ENCODE results near the gene PRSS53. TPM values are rescaled to one million over a fixed set of nuclear protein-coding genes. Genes with fewer than 3 reads are reported as not detected.

The PRSS53 gene
- total RNA-seq, 1 experiment from 2014 or later: 7.7 TPM

DNA sequence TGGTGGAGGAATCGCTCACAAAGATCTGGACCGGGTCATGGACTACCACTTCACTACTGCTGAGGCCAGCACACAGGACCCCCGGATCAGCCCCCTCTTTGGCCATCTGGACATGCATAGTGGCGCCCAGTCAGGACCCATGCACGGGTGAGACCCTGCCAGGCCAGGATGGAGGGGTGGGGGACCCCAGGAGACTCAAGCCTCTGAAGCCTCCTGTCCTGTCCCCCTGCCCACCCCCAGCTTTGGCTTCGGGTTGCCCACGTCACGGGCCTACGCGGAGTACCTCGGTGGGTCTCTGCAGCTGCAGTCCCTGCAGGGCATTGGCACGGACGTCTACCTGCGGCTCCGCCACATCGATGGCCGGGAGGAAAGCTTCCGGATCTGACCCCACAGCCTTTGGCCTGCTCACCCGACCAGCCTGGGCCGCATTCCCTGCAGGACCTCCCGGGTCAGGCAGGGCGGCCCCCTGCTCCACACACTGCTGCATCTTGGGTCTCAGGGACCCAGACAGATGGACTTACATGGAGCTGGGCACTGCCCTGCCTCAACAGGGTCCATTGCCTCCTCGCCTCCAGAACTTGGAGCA, 23.2 kb upstream of the PRSS53 start:
- H3K4me2 ChIP-seq: no peak overlapping the region
- POLR2A ChIA-PET (ENCODE audit: unreplicated experiment): no interaction called here
- BruUV-seq (replicated peaks): no TSS peak

DNA sequence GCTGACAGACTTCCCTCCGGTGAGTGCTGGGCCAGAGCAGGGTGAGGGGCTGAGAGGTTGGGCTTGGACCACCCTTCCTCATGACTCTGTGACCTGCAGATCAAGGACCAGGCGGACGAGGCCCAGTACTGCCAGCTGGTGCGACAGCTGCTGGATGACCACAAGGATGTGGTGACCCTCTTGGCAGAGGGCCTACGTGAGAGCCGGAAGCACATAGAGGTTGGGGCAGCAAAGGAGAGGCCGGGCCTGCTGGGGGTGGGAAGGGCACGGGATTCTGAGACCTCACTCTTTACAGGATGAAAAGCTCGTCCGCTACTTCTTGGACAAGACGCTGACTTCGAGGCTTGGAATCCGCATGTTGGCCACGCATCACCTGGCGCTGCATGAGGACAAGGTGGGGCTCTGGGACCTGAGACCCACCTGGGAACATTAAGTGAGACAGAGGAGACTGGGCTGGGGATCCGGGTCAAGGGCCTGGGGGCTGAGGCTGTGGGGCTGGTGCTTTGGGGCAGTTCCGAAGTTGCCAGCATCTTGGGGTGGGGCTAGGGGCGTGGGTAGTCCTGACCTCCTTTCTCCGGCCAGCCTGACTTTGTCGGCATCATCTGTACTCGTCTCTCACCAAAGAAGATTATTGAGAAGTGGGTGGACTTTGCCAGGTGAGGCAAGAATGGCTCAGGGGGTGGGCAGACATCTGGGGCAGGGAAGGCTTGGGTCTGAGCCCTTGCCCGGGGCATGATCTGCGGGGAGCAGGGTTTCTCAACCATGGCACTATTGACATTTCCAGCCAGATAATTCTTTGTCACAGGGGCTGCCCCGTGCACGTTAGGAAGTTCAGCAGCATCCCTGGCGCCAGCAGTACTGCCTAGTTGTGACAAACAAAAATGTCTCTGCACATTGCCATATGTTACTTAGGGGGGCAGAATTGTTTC, 21.6 kb upstream of the PRSS53 start:
- no TSS peak for BruUV-seq (replicated peaks)
- CTCF ChIA-PET: no interaction called here
- Histone ChIP-seq H3K9me3 (ENCODE audit: insufficient read depth, low read depth) (no peaks in the 10 kb centered on the region), H3K4me1 (replicated peaks; ENCODE audit: insufficient read depth) (peaks cover 15% of the 10 kb centered on the region), H3K4me2 (no peak overlapping the region), H3K36me3 (ENCODE audit: low read depth) (no peaks in the 10 kb centered on the region; the same call in 1 of the 2 replicates), H3K9me2 (ENCODE audit: insufficient read depth) (no peaks in the 10 kb centered on the region), H3K27me3 (ENCODE audit: insufficient read depth, low read depth) (no peaks in the 10 kb centered on the region), H2AFZ (no peak overlapping the region), H3K79me2 (ENCODE audit: low read depth) (peaks cover 16% of the 10 kb centered on the region), H3K27ac (no peak overlapping the region), H4K20me1 (ENCODE audit: insufficient read depth) (no peaks in the 10 kb centered on the region), H3F3A (ENCODE audit: insufficient read depth, low read depth) (peaks cover 42% of the 10 kb centered on the region), H3K4me3 (no peak overlapping the region)
- POLR2A ChIA-PET (ENCODE audit: unreplicated experiment): no interaction called here
- DNase-seq: no peak
- TF ChIP-seq EZH2 (IDR thresholded peaks at IDR 0.05; ENCODE audit: low read depth): no peak
- TF ChIP-seq, protein P1, sequence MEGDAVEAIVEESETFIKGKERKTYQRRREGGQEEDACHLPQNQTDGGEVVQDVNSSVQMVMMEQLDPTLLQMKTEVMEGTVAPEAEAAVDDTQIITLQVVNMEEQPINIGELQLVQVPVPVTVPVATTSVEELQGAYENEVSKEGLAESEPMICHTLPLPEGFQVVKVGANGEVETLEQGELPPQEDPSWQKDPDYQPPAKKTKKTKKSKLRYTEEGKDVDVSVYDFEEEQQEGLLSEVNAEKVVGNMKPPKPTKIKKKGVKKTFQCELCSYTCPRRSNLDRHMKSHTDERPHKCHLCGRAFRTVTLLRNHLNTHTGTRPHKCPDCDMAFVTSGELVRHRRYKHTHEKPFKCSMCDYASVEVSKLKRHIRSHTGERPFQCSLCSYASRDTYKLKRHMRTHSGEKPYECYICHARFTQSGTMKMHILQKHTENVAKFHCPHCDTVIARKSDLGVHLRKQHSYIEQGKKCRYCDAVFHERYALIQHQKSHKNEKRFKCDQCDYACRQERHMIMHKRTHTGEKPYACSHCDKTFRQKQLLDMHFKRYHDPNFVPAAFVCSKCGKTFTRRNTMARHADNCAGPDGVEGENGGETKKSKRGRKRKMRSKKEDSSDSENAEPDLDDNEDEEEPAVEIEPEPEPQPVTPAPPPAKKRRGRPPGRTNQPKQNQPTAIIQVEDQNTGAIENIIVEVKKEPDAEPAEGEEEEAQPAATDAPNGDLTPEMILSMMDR (conservative IDR thresholded peaks at IDR 0.05): no peak
- intact Hi-C loops (cut with micrococcal nuclease; ENCODE audit: unreplicated experiment): no loop called here

More for the DNA sequence above, 23.2 kb upstream of the PRSS53 start:
- H3F3A ChIP-seq (ENCODE audit: insufficient read depth, low read depth): peaks cover 36% of the 10 kb centered on the region
- no peak for DNase-seq
- no peaks in the 10 kb centered on the region for H3K9me3 ChIP-seq (ENCODE audit: insufficient read depth, low read depth)
- intact Hi-C loops (cut with micrococcal nuclease; ENCODE audit: unreplicated experiment): no loop called here
- H3K4me3 ChIP-seq: no peak overlapping the region
- H3K79me2 ChIP-seq (ENCODE audit: low read depth): peaks cover 32% of the 10 kb centered on the region
- peaks cover 10% of the 10 kb centered on the region for H3K4me1 ChIP-seq (replicated peaks; ENCODE audit: insufficient read depth)
- no peak for TF ChIP-seq EZH2 (IDR thresholded peaks at IDR 0.05; ENCODE audit: low read depth)
- TF ChIP-seq, protein P1 (conservative IDR thresholded peaks at IDR 0.05): no peak
- no peaks in the 10 kb centered on the region; the same call in 1 of the 2 replicates for H3K36me3 ChIP-seq (ENCODE audit: low read depth)
- no peak overlapping the region for H2AFZ ChIP-seq
- H4K20me1 ChIP-seq (ENCODE audit: insufficient read depth): no peaks in the 10 kb centered on the region
- H3K27ac ChIP-seq: no peak overlapping the region
- H3K9me2 ChIP-seq (ENCODE audit: insufficient read depth): no peaks in the 10 kb centered on the region
- CTCF ChIA-PET: no interaction called here
- no peaks in the 10 kb centered on the region for H3K27me3 ChIP-seq (ENCODE audit: insufficient read depth, low read depth)

GRCh38 chr16:31109622-31110021, 20.9 kb upstream of the PRSS53 start:
- no peak for TF ChIP-seq EZH2 (IDR thresholded peaks at IDR 0.05; ENCODE audit: low read depth)
- TF ChIP-seq, protein P1 (conservative IDR thresholded peaks at IDR 0.05): no peak
- Histone ChIP-seq H3K36me3 (ENCODE audit: low read depth) (no peaks in the 10 kb centered on the region; the same call in 1 of the 2 replicates), H3K4me3 (peak overlapping the region; percentile 99; the same call in 1 of the 2 replicates), H3K79me2 (ENCODE audit: low read depth) (peaks cover 15% of the 10 kb centered on the region), H3K4me1 (replicated peaks; ENCODE audit: insufficient read depth) (peaks cover 15% of the 10 kb centered on the region), H3K4me2 (peak overlapping the region; percentile 99), H4K20me1 (ENCODE audit: insufficient read depth) (no peaks in the 10 kb centered on the region), H2AFZ (no peak overlapping the region), H3K27ac (no peak overlapping the region), H3K9me3 (ENCODE audit: insufficient read depth, low read depth) (no peaks in the 10 kb centered on the region), H3K9me2 (ENCODE audit: insufficient read depth) (no peaks in the 10 kb centered on the region), H3F3A (ENCODE audit: insufficient read depth, low read depth) (peaks cover 38% of the 10 kb centered on the region), H3K27me3 (ENCODE audit: insufficient read depth, low read depth) (no peaks in the 10 kb centered on the region)
- intact Hi-C loops (cut with micrococcal nuclease; ENCODE audit: unreplicated experiment): loop anchor here (5.0 kb wide), 1 partner anchor 33 kb away; no protein-coding TSS in a partner anchor
- ChIA-PET CTCF (no interaction called here), POLR2A (ENCODE audit: unreplicated experiment) (interaction anchor here (0.6 kb wide), 1 partner anchor 300 kb away, joined by 3 read pairs; no protein-coding TSS in a partner anchor)
- DNase-seq: no peak
- no TSS peak for BruUV-seq (replicated peaks)
